HG03097 (cell line): ENCODE measurements around the gene ERH.
"Not testable (repeated sequence)": the region's sequence is repeated elsewhere in the genome, so short reads cannot be mapped to it uniquely, and the experiment has no call there.

Experiments
- ATAC-seq: cut with Tn5 transposase; IDR thresholded peaks from one replicate; pipeline ENCODE4 v1.9.1; 2021; ENCODE audit not compliant: unreplicated experiment, low FRiP score

Gene ERH

DNA sequence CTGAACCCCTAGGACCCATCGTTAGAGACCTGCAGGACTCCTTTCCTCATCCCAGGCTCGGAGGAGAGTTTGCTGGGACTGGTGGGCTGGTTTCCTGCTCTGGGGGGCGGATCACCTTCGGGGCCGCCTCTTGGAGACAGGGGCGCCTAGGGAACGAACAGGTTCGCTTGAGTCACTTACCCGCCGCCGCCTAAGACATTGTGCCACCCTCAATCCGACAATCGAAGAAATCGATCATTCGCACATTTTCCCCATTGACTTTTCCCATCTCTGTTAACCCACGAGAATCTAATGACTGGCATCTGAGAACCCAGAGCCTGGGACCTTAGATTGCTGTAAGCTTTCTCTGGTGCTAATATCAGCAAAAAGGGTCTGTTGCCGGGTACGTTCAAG, 715 bp upstream of the ERH start:
- no peak for ATAC-seq

DNA sequence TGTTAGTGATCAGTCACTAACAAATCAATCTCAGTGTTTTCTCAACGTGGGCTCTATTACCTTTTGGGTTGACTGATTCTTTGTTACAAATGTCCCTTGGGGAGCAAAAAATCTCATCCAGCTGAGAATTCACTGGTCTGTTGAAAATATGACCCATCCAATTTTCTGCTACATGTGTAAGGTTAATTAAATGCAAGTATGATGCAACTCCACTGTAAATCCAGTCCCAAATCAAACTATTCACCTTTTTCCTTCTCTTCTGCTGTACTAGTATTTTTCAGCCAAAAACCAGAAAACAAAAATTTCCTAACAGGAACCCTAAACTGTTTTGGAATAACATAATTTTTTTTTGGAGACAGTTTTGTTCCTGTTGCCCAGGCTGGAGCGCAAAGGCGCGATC, 2.2 kb downstream of the ERH start:
- no peak for ATAC-seq

DNA sequence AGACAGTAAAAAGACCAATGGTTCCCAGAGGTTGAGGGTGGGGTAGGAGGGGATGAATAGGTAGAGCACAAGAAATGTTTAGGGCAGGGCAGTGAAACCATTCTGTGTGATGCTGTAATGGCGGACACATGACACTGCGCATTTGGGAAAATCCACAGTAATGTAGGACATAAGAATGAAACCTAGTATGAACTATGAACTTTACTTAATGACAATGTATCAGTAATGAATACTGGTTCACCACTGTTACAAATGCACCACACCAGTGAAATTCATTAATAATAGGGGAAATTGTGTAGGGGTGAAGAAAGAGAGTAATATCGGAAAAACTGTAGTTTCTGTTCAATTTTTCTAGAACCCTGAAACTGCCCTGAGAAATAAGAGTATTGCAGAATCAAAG, 5.6 kb downstream of the ERH start:
- no peak for ATAC-seq

DNA sequence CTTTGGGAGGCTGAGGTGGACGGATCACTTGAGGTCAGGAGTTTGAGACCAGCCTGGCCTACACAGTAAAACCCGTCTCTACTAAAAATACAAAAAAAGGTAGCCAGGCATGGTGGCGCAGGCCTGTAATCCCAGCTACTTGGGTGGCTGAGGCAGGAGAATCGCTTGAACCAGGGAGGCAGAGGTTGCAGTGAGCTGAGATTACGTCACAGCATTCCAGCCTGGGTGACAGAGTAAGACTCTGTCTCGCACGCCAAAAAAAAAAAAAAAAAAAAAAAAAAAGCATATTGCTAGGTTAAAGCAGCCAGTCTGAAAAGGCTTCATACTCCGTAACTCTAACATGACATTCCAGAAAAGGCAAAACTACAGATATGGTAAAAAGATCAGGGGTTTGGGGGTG, 6.7 kb downstream of the ERH start:
- ATAC-seq = not testable (repeated sequence)

DNA sequence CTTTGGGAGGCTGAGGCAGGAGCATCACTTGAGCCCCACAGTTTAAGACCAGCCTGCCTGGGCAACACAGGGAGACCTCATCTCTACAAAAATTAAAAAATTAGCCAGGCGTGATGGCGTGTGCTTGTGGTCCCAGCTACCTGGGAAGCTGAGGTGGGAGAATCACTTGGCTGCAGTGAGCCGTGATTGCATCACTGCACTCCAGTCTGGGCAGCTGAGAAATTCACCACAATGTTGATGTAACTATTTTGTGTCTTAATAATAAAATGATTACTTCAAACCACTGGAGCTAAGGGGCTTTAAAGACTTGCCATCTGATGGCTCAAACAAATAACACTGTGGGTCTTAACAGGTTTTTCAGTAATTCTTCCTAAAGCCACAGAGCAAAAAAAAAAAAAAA, 10.8 kb downstream of the ERH start:
- no peak for ATAC-seq

DNA sequence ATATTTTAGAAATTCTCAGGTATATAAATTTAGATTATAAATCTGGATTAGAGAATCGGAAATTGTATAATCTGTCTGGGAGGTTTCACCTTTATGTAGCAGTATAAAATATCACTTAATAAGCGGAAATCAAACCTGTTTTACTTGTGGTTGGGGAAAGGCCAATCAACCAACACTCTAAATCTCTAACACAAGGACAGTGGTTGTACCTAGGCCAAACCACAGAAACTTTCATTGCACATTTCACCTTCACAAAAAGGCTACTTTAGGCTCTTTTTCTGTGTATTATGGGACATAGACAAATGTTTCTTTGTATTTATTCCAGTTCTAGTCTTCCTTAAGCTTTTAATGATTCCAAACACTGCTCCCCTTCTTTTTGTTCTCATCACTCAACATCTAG, 19.8 kb downstream of the ERH start:
- no peak for ATAC-seq

DNA sequence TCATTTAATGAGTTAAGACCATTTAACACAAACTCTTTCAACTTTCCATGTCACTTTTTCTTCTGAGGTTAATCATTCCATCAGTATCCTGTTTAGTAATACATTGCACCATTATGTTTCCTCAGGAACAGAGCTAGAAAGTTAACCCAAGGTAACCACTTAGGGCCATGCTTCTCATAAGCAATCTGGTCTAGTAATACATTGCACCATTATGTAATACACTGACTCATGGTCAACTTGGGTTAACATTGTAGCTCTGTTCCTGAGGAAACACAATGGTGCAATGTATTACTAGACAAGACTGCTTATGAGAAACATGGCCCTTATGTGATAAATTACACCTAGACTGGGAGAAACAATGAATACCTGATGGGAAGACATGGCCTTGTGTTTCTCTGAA, 21.7 kb downstream of the ERH start:
- no peak for ATAC-seq

DNA sequence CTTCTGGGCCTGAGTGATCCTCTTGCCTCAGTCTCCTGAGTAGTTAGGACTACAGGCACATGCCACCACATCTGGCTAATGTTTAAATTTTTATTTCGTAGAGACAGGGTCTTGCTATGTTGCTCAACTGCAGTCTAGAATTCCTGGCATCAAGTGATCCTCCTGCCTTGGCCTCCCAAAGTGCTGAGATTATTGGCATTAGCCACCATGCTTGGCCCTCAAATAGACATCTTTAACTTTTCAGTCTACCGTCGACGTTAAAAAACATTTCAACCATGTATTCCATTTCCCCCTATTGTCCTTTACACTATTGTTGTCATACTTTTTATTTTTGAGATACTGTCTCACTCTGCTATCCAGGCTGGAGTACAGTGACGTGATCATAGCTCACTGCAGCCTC, 22.4 kb downstream of the ERH start:
- no peak for ATAC-seq

DNA sequence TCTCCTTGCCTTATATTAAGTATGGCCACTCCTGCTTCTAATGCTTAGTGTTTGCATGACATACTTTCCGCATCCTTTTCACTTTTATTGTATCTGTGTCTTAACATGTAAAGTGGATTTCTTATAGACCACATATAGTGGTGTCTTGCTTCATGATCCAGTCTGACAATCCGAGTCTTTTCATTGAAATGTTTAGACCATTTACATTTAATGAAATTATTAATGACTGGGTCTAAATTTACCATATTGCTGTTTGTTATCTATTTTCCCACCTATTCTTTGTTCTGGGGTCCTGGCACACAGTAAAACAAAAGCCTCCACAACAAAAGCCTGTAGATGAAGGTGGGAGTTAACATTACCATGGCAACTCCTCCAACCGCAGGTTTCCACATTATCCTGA, 22.9 kb downstream of the ERH start:
- no peak for ATAC-seq

DNA sequence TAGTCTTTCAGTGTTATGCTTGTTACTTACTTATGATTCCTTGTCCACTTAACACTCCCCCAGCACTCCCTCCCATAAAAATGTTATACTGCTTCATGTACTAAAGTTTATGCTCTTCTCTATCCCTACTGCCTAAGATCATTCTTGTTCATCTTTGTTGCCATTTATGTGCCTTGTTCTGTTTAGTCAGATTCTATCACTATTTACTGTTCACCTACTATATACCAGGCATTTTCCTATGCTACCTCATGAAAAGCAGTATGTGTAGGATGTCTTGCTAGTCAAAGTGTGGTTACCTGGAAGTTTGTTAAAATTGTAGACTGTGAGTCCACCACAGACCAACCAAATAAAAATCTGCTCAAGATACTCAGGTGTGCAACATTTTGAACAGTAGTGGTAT, 23.9 kb downstream of the ERH start:
- no peak for ATAC-seq

DNA sequence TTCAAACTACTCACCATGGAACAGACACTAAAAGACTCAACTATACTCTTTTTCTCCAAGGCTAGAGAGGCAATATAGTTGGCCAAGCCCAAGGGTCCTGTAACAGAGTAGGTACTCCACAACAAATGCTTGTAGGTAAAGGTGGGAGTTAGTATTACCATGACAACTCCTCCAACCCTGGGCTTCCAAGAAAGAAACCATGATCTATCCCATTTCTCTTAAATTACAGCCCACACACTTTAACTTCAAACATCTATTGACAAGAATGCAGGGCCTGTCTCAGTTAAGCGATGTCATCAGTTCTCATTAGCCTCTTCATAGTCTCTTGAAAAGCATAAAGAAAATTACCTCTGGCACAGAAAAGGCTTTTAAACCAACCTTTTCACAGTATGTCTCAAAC, 25.0 kb downstream of the ERH start:
- ATAC-seq = no peak

DNA sequence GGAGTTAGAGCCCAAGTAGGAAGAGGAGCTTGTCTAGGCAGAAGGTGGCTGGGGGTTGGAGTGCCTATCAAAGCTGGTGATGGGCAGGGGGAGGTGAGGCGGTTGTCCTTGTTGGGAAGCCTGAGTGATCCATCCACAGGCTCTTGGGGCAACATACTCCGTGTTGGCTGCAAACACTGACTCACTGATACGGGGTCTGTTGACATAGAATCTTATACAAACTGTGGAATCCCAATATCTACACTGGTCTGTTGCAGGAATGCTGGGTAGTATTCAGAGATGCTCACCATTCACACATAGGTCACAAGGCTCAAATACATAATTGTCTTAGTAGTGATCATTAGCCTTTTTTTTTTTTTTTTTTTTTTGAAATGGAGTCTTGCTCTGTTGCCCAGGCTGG, 26.0 kb downstream of the ERH start:
- no peak for ATAC-seq

DNA sequence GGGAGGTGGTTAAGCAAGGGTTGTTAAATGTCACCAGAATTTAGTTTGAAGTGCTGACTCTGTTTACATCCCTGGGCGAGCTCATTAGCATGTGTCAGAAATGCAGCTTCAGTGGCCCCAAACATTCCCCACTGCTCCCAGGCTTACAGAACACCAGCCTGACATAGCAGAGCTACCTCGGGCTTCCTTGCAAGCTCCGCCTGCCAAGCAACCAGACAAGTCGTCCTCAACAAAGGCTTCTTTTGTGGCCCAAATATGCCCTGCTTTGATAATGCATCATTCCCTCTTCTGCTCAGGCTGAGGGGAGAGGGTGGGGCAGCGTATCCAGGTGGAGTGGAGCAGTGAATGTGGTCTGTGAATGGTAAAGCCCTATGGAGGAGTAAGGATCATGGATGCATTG, 28.0 kb downstream of the ERH start:
- ATAC-seq = no peak

DNA sequence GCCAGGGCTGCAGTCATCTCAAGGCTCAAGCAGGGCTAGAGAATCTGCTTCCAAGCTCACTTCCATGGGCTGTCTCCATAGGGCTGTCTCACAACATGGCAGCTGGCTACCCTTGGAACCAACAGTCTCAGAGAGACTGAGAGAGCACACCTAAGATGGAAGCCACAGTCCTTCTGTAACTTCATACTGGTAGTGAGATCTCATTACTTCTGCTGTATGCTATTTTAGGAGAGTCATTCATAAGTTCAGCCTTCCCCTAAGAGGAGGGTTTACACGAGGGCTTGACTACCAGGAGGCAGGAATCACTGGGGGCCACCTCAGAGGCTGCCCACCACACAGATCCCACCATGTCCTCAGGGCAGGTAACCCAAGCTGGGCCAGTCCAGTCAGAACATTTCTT, 29.7 kb downstream of the ERH start:
- no peak for ATAC-seq

DNA sequence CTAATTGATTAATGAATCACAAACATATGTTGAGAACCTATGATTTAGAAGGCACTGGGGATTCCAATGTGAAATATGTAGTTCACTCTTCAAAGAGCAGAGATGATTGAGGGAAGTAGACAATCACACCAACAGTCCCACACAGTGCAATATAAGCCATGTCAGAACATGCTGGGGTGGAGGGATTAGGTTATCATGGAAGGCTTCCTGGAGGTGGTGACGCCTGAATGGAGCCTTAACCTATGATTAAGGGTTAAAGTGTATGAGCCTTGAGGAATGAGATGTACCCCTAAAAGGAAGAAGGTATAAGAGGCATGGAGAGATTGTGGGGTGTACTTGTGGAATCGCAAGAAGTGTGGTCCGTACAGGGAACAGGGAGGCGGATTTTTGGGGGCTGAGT, 31.3 kb downstream of the ERH start:
- no peak for ATAC-seq

DNA sequence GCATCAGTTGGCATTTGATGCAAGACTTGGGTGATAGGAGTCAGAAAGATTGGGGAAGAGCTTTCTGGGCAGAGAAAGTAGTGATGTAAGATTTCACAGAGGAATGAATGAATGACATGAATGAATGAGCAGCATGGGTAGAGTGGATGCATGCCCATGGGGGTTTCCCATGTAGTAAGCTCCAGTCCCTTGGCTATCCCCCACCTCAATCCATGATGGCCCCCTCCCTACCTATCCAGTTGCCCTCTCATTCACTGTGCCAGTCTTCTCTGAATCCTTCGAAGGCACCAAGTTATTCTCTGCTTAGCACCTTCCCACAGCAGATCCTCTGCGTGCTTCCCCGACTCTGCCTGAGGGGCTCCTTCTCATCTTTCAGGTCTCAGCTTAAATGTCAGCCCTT, 32.0 kb downstream of the ERH start:
- no peak for ATAC-seq

DNA sequence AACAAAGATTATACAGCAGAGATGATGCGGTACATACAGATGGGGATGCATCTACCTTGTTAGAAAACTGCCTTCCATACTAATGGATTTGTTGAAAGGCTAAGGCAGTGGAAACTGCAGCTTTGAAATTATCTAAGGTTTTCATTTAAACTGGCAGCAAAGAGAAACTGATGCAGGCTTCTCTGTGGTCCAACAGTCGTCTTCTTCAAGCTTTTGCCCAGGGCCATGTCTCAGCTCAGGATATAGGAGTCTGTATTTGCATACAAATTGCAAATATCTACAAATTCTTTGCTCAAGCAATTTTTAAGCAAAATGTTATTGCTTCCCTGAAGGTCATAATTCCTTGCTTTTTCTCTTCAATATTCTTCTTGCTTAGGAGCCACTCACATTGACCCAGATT, 33.7 kb downstream of the ERH start:
- no peak for ATAC-seq

DNA sequence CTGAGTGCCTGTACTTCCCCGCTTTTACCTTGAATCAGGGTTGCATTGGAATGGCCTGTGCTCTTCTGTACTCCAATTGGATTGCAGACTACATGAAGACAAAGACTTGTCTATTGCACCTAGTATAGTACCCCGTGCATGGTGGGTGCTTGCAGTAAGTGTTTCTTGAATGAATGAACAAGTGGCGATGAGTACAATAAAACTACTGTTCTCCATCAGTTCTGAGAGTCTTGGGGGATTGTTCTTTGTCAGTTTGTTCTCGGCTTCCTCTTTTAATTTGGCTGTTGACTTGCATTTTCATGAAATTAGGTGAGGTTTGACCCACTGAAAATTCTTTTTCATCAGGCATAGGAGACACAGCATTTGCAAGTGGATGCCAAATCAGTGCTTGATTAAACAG, 34.1 kb downstream of the ERH start:
- ATAC-seq = no peak

DNA sequence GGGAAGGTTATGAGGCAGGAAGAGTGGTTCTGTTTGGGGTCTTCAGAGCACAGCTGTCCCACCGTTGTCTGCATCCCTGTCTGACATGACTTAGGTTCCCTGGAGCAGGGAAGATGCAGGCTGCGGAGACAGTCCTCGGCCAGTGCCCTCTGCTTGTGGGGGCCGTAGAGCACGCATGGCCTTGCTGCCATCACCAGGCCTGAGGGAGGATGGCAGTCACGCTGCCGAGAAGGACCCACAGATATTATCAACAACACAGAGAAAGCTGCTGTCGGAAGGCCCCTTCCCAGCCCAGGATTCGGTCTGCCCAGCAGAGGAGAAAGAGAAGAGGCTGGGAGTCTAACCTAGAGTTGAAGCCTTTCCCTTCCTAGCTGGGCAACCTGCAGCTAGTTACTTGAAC, 35.0 kb downstream of the ERH start:
- no peak for ATAC-seq

DNA sequence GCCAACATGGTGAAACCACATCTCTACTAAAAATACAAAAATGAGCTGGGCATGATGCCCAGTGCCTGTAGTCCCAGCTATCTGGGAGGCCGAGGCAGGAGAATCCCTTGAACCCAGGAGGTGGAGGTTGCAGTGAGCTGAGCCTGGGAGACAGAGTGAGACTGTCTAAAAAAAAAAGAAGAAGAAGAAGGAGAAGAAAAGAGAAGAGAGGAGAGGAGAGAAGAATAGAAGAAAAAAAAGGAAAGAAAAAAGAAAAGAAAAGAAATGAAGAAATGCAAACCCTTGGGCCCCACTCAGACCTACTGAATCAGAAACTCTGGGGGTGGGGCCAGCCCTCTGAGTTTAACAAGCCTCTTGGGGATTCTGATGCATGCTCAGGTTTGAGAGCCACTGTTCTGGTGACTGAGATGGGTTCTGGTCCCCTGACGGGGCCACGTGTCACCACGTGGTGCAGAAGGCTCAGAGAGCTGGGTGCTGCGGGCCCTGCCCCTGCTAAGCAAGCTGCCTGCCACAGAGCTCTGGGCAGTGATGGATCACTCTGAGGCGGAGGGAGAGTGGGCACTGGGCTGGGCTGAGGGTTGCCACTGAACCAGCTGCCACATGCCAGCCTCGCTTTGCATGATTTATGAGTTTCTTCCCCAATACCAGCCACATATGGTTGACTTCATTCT, 37.5 kb downstream of the ERH start:
- ATAC-seq = no peak

DNA sequence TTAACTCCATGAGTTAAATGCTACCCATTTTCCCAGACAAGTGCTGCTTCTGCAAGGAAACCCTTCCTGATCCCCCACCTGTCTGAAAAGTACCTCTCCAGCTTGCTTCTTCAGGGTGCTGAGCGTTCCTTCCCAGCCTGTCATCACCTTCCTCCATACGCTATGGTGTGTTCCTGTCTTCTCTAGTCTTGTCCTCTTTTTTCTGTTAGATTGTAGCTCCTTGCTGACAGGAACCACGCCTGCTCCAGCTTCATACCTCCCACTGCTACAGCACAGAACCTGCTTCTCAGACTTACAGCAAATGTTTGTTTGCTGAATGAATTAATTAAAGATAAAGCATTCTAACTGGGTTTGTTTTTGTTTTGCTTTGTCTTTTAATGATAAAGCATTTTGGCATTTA, 39.1 kb downstream of the ERH start:
- no peak for ATAC-seq

DNA sequence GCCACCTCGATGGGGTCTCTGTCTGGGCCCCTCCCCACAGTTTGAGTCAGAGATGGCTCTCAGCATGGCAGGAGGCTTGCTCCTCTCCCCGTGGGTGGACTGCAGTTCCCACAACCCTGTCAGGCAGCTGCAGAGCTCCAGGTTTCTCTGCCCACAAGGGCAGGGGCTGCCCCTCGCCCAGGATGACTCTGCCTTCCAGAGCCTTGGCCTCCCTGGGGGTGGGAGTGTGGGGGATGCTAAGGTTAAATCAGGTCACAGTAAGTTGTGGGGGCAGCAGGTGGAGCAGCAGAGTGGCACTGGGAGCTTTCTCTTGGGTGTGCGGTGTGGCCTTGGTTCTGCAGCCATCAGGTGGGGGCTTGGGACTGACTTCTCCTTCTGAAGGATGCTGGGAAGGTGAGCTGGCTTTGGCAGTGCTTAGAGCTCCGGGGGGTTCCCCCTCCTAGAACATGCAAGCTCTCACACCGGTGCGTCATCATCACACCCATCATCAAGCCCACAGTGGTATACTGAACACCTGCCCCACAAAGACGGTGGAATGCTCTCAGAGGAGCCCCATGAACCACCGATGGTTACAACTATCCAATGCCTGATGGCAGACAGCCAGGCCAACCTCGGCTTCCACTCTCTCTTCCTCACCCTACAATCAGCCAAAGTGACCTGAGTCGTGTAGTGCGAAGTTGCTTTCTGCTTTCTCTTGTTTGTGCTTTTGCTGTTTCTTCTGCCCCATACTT, 39.7 kb downstream of the ERH start:
- ATAC-seq = no peak
